IPS DF 4.7 (cell line): ENCODE measurements around the gene EMC7.
A peak's percentile ranks its signal among the peaks of the same experiment; 100 is the strongest.
"Not testable (repeated sequence)": the region's sequence is repeated elsewhere in the genome, so short reads cannot be mapped to it uniquely, and the experiment has no call there.

Experiments used
- DNase-seq: peaks from one replicate; pipeline ENCODE4 v3.0.0-alpha.2; 2013; ENCODE audit warnings: low spot score; ENCODE audit errors: extremely low read depth

Gene EMC7

DNA sequence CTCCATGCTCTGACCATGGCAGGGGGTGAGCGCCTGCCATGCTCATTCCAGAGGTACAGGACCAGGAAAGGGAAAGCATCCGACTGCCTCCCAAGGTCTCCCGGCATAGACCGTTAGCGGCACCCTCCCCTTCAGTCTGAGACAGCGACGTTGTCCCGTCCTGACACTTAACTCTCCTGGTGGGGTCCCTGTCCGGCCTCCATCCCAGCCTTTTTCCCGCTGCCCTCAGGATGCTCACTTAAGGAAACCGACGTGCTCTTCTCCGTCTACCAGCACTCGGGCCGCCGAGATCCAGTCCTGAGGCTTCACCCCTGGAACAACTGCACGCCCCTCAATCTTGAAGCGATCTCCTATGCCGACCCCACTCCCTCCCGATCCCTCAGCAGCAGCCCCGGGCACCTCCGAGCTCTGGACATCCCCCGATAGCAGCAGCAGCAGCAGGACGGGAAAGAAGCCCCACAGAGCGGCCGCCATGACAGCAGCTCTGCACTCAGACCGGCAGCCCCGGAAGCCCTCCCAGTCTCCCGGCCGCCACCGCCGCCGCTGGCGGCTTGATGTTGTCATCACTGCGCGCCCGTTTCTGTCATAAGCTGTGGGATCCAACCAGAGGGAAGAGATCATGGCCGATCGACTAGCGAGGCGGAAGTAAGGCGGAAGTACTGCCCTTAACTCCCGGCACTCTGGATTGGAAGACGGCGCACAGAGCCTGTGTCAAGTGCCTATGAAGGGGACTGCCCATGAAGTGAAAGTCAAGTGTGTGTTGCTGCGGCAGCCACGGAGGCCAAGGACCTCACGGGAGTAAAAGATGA lies at the start of gene EMC7, which contains the start of gene PGBD4:
Gene EMC7, minus strand, starts transcription at position 497 of the 809 bp plus-strand sequence. Its CDS starts 23 bp downstream, at position 474.
Gene PGBD4, plus strand, starts transcription at position 718 of the 809 bp plus-strand sequence. CDS start 449 bp downstream, outside the sequence.
- DNase-seq: peak; percentile 93

DNA sequence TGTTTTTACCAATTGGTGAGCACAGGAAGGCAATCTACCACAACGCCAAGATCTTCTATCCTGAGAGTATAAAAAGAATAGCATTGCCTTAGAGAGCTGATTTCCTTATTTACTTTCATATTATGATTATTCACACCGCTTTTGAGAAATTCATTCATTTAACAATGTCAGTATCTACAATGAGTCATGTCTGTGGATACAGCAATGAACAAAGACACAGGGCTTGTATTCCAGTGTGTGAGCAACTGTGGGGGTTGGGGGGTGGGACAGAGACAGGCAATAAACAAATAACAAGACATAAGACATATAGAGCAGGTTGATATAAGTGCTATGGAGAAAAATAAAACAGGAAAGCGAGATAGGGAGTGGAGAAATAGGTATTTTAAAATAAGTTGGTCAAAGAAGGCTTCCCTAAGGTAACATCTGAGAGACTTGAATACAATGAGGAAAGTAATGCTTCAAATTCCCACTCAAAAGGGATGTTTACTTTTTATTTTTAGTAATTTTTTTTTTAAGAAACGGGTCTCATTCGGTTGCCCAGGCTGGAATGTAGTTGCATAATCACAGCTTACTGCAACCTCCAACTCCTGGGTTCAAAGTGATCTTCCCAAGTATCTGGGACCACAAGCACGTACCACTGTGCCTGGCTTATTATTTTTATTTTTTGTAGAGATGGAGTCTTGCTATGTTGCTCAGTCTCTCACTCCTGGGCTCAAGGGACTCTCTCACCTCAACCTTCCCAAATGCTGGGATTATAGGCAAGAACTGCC lies 45.9 kb upstream of the EMC7 start:
- no peak for DNase-seq

DNA sequence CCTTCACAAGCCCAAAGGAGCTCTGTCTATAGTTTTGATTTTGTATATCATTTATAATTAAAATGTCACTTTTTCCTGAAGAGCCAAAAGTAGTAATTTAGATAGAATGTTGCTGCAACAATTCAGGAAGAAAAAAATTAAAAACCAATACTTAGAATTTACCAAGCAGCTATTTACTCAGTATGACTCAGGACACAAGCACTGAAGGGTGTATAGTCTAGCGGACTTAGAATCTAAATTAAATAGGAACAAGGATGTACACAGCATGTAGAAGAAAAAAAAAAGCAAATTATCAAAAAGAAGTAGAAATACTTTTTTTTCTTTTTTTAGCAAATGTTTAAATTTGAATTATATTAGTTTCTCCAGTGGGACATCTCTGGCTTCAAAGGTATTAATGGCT lies 31.8 kb upstream of the EMC7 start:
- no peak for DNase-seq

DNA sequence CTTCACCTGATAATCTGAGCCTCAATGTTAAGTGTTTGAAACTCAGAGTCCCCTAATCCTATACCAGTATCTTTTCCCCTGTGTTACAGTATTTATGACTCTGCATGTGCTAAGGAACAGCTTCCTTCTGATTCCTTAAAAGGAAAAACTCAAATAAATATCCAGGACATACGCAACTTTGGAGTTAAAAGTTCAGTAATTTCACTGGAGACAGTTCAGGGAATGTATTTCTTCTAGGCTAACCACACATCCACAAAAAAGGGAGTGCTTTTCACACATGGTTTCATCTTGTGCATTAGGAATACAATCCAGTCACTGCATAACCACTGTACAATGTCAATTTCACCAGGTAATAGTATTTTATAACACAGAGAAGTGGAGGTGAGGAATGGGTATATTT lies 31.2 kb upstream of the EMC7 start:
- DNase-seq: no peak

DNA sequence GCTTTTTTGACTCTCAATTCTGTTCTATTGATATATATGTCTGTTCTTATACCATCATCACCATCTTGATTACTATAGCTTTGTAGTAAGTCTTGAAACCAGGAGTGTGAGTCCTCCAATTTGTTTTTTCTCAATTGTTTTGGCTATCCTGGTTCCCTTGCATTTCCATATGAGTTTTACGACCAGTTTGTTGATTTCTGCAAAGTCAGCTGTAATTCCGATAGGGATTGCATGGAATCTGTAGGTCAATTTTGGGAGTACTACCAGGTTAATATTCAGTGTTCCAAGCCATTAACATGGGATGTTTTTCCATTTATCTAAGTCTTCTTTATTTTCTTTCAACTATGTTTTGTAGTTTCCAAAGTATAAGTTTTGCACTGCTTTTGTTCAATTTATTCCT lies 27.2 kb upstream of the EMC7 start:
- no peak for DNase-seq

DNA sequence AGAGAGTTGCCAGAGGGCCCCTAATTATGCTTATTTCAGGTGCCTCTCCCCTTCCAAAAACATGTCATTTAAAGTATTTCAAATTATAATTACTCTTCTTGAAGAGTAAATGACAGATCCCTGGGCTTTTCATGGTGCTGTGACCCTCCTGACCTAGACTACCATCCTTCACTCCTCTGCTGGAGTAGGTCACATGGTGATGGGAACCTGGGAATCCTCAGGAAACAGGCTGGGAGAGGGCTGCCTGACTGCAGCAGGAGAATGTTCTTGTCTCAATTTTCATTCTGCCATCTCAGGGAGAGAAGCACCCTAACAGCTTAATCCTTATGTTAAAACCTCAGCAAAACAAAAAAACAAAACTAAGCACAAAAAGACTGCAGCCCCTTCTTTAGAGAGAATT lies 24.9 kb upstream of the EMC7 start:
- DNase-seq: no peak

DNA sequence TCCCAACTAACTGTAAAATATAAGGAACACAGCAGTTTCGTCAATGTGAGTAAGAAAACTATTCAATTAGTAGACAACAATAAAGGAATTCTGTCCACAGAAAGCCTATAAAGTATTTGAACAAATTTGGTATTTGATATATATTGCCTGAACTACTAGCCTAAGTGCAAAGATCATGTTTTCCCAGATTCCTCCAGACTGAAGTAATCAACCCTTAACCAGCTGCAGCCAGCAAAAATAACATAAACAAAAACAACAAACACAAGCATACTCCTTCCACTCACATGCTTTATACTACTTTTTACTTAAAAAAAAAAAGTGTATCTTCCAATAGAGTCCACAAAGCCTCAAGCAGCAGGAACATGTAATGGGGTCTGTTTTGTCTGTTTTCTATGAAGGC lies 24.3 kb upstream of the EMC7 start:
- DNase-seq: no peak

DNA sequence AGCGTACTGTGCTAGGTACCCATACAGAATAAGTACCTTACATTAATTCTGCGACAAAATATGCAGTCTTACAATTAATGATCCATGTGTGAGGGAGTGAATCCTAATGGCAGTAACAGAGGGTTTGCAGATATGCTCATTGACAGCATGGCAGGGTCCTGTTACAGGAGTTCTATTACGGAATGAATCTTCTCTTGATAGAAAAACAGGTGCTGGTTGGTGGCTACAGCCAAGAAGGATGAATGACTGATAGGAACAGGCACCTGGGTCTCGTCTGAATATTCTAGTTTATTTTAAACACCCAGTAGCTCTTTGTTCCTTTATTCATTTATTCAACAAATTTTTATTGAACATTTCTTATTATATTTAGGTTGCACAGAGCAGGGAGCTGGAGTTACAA lies 23.0 kb upstream of the EMC7 start:
- DNase-seq: no peak

DNA sequence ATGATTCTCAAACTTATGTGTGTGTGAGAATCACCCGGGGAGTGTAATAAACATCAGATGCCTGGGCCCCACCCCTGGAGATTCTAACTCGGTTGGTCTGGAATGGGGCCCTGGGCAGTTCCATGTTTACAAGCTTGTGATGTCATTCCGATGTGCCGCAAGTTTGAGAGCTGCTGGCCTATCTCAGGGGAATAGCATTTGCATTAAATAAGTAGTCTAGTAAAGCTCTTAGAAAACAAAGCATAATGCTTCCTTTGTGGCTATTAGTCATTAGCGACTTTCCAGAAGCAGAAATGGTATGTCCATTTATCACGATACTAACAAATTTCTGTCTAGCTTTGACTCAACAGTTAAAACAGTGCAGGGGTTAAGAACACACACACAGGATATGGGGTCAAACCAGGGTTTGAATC lies 21.1 kb upstream of the EMC7 start:
- DNase-seq: no peak

DNA sequence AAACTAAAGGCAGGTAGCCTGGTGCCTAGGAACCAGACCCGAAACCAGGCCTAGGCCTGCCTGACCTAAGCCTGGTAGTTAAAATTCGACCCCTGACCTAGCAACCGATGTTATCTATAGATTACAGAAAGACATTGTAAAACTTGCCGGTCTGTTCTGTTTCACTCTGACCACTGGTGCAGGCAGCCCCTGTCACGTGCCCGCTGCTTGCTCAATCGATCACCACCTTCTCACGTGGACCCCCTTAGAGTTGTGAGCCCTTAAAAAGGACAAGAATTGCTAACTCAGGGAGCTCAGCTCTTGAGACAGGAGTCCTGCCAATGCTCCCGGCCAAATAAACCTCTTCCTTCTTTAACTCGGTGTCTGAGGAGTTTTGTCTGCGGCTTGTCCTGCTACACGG lies 20.1 kb upstream of the EMC7 start:
- not testable (repeated sequence) for DNase-seq

DNA sequence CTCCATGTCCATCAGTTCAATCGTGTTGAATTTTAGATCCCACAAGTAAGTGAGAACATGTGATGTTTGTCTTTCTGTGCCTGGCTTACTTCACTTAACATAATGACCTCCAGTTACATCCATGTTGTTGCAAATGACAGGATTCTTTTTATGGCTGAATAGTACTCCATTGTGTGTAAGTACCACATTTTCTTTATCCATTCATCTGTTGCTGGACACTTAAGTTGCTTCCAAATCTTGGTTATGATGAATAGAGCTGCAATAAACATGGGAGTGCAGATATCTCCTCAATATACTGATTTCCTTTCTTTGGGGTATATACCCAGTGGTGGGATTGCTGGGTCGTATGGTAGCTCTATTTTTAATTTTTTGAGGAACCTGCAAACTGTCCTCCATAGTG lies 18.8 kb upstream of the EMC7 start:
- DNase-seq: not testable (repeated sequence)

DNA sequence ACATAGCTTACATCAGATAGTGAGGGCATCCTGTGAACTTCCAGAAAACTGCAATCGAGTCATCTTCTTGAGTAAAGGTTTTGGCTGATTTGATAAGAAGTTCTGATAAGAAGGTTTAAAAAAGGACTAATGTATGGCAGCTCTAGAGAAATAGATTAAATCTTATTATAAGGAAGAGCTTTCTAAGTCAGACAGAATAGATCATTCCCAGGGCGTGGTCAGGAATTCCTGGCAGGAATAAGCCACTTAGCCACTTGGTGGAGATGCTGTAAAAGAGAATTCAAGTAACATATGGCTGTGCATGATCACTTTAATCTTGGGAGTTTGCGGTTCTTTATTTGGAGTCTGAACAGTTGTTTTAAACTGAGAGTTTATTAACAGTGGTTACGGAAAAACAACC lies 17.6 kb upstream of the EMC7 start:
- DNase-seq: no peak

DNA sequence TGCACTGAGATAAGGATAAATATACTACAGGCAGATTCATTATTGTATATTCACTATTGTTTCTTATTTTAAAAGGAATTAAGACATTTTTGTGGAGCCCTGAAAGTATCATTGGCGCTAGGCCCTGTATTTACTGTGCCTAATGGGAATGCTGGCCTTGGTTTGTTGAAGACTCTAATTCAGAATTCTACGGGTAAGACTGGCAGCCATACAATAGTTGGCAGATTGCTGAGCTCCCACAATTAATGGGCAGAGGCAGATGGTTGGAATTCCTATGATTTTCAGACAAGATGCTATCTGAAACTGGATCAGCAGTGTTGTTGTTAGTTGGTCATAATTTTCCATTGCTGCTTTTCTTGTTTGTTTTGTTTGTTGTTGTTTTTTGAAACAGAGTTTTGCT lies 15.0 kb upstream of the EMC7 start:
- no peak for DNase-seq

DNA sequence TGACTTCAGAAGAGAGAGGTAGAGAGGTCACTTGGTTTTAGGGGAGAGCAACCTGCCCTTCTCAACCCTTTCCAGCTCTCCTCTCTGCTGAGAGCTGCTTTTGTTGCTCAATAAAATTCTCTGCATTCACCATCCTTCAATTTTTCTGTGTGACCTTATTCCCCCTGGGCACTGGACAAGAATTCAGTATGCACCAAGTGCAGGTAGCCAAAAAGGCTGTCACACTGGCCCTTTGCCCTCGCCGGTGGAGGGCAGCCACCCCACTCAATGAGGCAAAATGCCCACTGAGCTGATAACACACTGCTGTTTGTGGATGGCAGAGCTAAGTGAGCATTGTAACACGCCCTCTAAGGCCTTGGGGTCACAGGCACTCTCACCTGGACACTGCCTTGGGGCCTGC lies 13.1 kb upstream of the EMC7 start:
- no peak for DNase-seq

DNA sequence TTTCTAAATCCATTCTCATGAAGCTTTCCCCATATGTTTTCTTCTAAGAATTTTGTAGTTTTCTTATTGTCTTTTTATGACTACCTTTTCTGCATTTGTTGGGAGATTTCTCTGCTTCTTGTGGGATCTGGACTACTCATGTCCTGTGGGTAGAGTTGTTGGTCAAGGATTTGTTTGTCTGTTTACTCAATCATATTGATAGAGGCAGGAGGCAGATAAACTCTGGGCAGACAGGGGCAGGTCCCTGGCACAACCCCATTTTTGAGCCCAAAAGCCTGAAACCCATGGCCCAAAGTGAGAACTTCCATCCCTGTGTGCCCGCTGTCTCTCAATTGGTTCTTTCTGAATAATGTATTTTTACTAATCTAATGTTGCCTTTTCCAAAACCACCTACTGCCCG lies 12.6 kb upstream of the EMC7 start:
- no peak for DNase-seq

DNA sequence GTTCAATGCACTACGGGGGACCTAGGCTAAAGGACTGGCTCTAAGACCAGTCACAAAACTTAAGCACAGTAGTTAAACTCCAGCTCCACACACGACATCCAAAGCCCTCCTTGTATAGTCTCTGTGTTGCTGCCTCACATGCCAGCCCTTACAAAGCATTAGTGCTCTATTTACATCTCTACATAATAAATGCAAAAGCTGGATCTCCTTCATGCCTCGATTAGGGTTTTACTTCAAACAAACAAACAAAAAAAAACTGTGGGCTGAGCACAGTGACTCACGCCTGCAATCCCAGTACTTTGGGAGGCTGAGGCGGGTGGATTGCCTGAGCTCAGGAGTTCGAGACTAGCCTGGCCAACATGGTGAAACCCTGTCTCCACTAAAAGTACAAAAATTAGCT lies 9.8 kb upstream of the EMC7 start:
- DNase-seq: no peak

DNA sequence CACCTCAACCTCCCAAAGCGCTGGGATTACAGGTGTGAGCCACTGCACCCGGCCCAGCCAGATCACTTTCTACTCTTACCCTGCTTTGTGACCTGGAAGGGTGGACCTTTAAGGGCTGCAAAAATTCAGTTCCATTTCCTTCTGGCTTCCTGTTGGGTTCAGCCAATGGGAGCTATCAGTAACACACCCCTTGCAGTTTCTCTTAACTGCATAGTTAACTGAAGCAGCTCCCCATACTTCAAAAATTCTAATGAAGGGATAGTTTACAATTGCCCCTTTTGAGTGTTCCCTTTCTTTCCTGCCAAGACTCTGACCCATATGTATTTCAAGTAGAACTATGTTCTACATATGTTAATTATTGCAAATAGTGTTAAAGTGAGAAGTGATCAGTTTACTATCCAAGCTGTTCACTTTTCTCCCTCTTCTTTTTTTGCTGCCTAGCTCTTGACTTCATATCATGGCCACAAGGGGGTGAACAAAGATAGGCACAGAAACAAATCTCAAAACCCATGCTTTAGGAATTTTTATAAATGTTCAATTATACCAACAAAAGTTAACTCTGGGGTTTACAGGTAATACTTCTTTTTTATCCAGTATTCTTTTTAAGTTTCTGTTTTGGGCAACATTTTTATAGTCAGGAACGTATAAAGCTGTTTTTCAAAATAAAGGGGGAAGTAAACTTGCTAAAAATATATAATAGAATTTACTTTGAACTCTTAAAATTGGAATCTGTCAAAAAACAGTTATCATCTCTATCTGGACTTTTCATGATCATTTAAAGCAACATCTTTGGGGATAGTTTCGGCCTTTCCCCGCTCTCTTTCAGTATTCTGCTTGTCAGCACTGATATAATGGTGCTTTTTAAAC lies 8.4 kb upstream of the EMC7 start:
- DNase-seq: no peak

DNA sequence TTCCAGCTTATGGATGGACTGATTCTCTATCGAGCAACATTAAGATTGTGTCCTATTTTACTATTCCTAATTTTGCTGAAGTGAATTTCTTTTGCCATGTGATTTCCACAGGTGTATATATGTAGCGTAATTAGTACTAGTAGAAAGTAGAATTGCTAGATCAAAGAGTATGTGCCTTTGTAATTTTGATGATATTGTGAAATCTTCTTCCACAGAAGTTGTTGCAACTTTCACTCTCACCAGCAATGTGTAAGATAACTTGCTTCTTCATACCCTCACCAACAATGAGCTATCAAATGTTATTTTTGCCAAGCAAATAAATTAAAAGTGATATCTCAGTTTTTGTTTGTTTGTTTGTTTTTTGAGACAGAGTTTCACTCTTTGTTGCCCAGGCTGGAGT lies 5.7 kb upstream of the EMC7 start:
- DNase-seq: no peak

DNA sequence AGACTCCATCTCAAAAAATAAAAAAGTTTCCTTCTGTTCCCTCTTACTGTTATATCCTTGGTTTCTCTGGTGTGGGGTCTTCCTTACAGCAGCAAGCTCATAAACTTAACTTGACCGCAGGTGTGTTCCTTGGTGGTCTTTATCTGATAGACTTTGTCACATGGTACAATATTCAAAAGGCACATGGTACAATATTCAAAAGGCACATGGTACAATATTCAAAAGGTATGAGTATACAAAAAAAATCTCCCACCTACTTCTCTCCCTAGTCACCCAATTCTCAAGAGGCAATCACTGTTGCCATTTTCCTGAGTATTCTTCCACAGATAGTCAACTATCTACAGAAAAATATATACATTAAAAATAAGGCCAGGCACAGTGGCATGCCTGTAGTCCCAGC lies 4.8 kb upstream of the EMC7 start:
- no peak for DNase-seq

DNA sequence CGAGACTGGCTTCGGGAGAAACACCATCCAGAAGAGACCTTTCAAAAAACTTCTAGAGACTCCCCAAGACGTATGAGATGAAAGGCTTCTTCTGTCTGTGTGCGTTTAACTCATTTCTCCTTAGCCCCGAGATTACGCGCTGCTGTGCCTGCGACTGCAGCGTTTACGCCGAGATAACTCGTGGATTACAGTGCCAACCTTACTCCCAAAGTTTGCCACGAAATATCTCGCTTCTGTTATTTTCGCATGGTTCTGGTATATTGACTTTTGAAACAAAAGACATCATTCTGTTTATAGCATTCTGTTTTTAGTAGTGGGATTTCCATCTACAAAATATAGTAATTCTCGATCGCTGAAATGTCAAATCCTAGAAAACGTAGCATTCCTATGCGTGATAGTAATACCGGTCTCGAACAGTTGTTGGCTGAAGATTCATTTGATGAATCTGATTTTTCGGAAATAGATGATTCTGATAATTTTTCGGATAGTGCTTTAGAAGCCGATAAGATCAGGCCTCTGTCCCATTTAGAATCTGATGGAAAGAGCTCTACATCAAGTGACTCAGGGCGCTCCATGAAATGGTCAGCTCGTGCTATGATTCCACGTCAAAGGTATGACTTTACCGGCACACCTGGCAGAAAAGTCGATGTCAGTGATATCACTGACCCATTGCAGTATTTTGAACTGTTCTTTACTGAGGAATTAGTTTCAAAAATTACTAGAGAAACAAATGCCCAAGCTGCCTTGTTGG lies 688 bp upstream of the EMC7 start:
- no peak for DNase-seq

DNA sequence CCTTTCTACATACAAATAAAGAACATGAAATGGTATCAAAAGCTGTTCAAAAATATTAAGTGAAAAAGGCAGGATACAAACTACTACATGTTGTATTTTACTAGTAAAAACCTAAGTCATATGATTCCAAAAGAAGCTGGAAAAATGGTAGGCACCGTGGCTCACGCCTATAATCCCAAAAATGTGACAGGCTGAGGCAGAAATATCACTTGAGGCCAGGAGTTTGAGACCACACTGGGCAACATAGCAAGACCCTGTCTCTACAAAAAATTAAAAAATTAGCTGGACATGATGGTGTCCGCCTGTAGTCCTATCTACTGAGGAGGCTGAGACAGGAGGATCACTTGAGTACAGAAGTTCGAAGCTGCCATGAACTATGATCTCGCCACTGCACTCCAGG lies 1.7 kb downstream of the EMC7 start:
- no peak for DNase-seq
